Kidney tubule cell (primary cell): ENCODE data around the gene CALD1.

Experiments
- DNase-seq: peaks from one replicate; pipeline ENCODE4 v3.0.0-alpha.2; 2018; ENCODE audit warnings: low spot score

CALD1 gene

GRCh38 chr7:134865001-134865845, 85.8 kb downstream of the CALD1 start:
- no peak for DNase-seq

GRCh38 chr7:134866617-134867016, 87.2 kb downstream of the CALD1 start:
- DNase-seq: no peak

GRCh38 chr7:134870156-134870555, 90.7 kb downstream of the CALD1 start:
- DNase-seq: peak; percentile 57

DNA sequence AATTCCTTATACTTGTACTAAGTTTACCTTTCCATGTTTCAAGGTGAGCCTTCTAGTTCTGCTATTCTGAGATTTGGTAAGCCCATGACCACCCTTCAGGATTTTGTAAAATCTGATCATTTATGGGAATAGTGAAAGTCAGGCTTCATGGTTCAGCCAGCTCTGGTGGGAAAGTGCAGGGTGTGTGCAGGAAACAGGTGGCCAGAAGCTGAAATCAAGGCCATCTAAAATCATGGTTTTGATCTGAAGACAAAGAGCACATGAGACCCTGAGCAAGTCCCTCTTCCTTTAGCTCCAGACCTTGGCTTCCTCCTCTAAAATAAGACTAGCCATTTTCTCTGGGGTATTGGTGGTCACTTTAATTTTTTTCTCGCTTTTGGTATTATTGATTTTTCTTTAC, 91.3 kb downstream of the CALD1 start:
- no peak for DNase-seq

GRCh38 chr7:134873253-134873652, 93.8 kb downstream of the CALD1 start:
- peak; percentile 25 for DNase-seq

- no peak for DNase-seq
Measured at GRCh38 chr7:134874407-134874806, 95.0 kb downstream of the CALD1 start.

DNA sequence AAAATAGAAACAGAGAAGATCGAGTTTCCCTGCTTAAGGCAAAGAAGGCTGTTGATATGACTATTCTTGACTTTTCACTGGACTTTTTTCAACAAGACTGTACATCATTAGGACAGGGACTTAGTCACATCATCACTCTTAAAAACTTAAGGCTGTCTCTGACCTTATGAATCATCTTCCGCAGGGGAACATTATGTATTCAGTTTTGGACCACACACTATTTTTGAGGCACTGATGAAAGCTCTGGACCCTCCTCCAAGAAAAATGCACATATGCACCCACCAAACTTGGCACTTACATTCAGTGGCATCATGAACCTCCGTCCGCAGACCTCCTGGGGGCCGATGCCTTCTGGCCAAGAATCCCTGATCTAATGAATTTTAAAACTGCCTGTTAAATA, 96.4 kb downstream of the CALD1 start:
- no peak for DNase-seq

DNA sequence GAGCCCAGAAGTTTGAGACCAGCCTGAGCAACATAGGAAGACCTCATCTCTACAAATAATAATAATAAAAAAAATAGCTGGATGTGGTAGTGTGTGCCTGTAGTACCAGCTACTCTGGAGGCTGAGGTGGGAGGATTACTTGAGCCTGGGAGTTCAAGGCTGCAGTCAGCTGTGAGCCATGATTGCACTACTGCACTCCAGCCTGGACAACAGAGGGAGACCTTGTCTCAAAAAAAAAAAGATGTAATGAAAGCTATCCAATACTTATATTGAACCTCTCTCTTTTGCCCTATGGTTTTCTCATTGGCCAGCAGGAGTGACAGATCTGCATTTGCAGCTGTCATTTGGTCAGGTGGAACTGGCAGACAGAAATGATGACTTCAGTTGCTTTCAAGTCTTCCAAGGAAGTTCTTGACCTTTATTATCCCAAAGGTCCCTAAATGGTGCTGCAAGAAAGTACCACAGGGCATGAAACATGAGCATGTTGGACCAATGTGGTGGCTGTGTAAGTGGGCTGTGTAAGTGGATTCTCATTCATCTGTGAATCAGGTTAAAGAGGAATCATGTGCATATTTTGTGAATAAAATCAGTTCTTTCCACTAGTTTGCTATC, 99.4 kb downstream of the CALD1 start:
- DNase-seq: no peak

GRCh38 chr7:134879815-134880475, 100.5 kb downstream of the CALD1 start:
- no peak for DNase-seq

DNA sequence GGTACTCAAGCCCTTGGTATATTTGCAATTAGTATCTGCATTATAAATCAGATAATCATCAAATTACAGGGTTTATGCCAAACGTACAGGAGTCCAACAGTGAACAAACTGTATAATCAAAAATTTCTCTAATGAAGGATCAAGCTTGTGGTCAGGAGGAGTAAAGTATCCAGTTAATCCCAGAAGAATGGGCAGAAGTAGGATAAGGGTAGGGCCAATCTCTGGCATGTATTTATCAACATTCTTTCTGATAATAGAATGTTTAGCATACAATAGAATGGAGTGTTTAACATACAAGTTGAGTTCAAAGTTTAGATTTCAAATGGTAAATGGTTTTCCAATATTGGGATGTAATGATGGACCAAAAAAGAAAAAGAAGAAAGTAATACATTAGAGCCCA, 103.0 kb downstream of the CALD1 start:
- no peak for DNase-seq

DNA sequence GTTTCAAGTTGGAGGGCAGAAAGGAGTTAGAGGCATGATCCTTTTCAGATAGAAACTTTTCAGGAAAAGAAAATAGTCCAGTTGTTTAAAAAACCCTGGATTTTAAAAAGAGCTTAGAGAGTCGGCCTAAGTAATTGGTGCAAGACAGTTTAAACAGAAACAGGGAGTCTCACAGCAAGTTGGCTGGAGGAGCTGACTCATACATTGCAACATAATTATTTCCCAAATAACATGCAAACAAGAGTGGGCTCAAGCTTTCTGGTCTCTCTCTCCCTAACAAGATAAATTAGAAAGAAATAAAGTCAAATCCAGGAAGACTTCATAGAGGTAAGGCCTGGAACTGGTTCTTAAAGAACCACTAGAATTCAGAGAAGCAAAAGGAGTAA, 106.5 kb downstream of the CALD1 start:
- DNase-seq: peak; percentile 38

GRCh38 chr7:134886353-134887057, 107.1 kb downstream of the CALD1 start:
- DNase-seq: peak; percentile 36

- no peak for DNase-seq
Measured at GRCh38 chr7:134887523-134887922, 108.1 kb downstream of the CALD1 start.

GRCh38 chr7:134888141-134888740, 108.8 kb downstream of the CALD1 start:
- no peak for DNase-seq

DNA sequence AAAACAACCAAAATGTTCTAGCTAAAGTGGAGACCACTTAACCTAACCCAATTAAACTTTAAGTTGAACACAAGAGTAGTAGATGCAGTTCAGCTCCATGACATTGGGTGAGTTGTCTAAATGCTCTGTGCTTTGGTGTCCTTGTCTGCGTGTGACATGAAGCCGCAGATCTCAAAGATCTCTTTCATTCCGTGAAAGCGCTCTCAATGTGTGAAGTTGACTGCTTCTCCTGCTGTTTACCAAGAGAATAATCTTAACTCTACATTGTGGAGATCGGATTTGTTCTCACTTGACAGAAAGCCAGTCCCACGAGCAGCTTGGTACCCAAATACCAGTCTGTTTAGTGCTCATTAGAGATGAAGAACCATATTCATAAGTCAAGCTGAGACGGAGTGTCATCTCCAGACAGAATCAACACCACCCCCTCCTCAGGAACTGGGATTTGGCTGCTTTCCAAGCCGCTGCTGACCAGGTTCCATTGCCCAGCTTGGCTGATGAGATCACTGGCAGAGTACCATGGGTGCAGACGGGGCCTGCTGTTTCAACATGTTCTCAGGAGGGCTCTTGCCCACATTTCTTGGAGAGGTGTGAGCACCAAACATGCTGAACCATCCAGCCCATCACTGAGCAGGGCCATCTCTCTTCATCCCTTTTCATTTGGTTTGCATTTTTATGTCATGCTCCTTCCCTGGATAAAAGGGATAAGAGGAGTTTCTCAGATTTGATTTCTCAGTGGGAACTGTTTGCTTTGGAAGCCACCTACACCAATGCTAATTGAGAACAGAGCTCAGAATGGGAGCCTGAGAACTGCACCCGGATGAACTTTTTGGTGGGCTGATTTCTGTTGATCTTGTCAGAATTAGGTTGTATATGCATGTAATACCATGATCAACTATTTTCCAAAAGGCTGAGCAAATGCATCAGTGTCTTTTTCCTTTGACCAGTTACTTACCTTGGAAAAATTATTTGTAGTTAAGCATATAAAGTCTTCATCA, 111.1 kb downstream of the CALD1 start:
- peak; percentile 61 for DNase-seq

DNA sequence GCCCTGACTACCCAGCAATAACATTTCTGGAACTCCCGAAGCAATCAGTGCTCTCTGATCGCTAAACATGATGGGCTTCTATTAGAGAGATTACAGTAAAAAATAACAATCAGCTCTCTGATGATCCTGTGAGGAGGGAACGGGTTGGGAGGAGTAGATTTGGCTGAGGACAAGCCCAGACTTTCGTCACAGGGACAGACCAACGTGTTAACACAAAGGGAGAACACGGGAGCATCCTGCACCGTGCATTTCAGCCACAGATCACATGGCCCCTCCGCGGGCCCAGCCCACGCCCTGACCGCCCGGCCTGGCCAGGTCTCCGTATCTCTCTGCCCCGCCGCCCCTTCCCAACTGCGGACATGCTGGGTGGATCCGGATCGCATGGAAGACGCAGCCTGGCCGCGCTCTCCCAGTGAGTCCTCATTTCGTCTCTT, 111.8 kb downstream of the CALD1 start:
- DNase-seq: peak; percentile 93

- DNase-seq: peak; percentile 62
Measured at GRCh38 chr7:134891696-134892678, 112.6 kb downstream of the CALD1 start.

GRCh38 chr7:134892963-134893362, 113.5 kb downstream of the CALD1 start:
- DNase-seq: no peak

DNA sequence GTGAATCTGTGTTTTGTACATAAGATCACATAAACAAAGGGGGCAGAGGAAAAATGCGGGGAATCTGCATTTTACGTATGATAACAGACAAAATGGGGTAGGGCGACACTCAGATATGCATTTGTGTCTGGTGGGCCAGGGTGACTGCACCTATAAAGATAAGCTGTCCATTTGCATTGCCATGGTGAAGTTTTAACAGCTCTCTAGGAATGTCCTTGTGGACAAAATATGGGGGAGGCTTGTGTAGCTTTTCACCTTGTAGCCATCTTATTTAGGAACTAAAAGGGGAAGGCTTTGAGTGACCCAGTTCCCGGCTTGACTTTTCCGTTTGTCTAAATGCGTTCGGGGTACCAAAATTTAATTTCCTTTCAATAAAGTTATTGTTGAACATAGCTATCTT, 114.5 kb downstream of the CALD1 start:
- no peak for DNase-seq

DNA sequence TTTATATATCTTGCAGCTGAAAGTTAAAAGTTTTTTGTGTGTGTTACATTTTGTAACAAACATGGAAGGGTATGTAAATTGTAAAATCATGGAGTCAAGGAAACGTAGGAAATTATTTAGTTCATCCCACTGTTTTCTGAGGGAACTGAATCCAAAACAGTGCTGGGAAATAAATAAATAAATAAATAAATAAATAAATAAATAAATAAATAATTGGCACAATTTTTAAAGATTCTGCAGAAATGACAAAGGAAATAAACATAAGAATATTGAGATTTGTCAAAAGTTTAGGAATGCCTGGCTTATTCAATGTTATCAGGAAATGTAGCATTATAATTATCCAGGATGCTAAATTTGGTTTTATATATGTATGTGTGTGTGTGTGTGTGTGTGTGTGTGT, 115.5 kb downstream of the CALD1 start:
- no peak for DNase-seq
